GM12892 (cell line): ENCODE results near the gene IL17REL.

ENCODE experiments used
- POLR2A ChIP-seq: IDR thresholded peaks from 2 replicates; pipeline ENCODE4 v1.6.1; 2011; ENCODE audit warnings: low read depth, low read length, control low read depth
- POLR2AphosphoS5 ChIP-seq: IDR thresholded peaks from 2 replicates; pipeline ENCODE4 v1.6.1; 2011; ENCODE audit warnings: low read depth, low read length, control low read depth
- TAF1 ChIP-seq: IDR thresholded peaks from 2 replicates; pipeline ENCODE4 v1.6.1; 2011; ENCODE audit warnings: low read depth, mild to moderate bottlenecking, control low read depth, low read length, borderline replicate concordance

DNA sequence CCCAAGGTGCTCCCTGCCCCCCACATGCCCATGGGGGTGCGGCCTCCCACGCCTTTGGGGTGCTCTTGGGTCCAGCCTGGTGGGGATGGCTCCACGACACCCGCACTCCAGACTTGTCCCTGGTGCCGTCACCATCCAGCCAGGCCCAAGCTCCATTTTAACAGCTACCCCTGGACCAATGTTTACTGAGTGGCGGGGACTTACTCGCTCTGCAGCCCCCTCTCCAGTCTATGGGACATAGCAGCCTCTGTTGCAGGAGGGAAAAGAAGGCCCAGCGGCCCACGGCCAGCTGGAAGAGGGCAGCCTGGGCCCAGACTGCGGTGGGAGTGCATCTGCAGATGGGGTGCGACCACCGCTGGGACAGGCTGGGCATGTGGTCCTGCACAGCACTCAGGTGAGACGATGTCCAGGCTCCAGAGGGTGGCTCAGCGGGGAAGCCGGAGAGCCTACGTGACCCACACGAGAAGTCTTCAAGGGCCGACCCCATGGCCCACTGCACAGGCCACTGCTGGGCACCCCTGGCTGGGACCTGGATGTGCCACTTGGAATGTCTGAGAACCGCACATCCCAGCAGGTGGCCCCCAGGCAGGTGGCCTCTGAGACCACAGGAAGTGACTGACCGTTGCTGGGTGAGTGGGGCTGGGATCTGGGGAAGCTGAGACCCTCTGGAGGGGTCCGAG, 18.1 kb downstream of the IL17REL start:
- TF ChIP-seq POLR2A = no peak
- TF ChIP-seq POLR2AphosphoS5 = no peak
- TF ChIP-seq TAF1 = no peak
